Smooth muscle cell of the brain vasculature (primary cell): ENCODE measurements around the gene MAMDC2.

Experiments
- DNase-seq: peaks from one replicate; pipeline ENCODE4 v3.0.0-alpha.2; 2012; ENCODE audit warnings: low read depth, low spot score

Gene MAMDC2

GRCh38 chr9:70260606-70261005, 217.0 kb downstream of the MAMDC2 start:
- no peak for DNase-seq

DNA sequence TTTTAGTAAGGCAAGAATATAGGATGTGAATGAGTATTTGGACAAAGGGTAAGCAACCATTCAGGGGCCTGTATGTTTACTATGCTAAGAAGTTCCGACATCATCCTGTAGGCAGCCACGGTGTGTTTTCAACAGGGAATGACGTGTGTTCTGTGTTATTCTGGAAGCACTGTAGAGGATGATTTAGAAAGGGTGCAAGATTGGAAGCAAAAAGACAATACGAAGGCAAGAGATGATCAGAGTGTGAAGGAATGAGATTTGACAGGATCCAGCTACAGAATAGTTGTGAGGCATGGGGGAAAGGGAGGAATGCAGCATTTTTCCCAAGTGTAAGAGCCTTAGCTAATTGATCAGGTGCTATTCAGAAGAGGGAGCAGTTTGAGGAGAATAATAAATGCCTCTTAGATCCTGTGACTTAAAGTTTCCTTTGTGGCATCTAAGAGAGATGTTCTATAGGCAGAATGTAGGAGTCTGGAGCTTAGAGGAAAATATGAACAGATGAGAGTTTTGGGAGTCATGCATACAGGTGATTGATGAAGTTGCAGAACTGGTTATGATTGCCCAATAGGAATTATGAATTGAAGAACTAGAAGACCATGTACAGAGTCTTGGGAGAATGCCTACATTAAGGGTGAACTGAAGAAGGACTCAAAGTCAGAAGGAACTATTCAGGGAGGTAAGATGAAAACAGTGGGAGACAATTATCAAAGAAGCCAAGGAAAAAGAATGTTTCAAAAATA, 217.7 kb downstream of the MAMDC2 start:
- no peak for DNase-seq

DNA sequence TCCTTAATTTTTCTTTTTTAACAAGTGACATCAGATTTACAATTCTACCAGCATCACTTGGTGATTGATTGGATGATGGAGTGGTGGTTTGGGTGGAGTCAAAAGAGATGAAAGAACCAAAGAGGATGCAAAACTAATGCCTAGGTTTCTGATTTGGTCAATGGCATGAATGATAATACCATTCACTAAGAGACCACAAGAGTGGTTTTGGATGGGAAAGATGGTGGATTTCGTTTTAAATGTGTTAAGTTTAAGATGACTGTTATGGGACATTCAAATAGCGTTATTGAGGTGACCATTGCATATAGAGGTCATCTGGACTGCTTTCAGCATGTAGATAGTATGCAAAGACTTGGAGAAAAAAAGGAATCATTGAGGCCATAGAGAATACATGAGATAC, 218.7 kb downstream of the MAMDC2 start:
- DNase-seq, result no peak

GRCh38 chr9:70262948-70263347, 219.3 kb downstream of the MAMDC2 start:
- no peak for DNase-seq

DNA sequence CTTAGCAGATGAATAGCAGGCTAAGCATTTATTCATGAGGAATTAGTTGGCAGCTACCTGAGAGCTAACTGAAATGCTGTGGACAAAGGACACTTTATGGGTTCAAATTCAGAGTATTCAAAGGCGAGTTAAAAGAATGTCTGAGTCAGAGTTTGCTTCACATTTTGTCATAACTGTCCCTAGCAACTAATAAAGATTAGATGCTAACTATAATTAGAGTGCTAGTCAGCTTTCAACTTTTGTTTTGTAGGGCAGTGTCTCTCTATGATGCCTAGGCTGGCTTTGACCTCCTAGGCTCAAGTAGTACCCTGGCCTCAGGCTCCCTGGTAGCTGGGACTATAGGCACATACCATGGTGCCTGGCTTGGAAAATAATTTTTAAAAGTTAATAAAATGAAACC, 219.8 kb downstream of the MAMDC2 start:
- DNase-seq, result no peak
